Measurements from ENCODE around the gene DLGAP1.

DNA sequence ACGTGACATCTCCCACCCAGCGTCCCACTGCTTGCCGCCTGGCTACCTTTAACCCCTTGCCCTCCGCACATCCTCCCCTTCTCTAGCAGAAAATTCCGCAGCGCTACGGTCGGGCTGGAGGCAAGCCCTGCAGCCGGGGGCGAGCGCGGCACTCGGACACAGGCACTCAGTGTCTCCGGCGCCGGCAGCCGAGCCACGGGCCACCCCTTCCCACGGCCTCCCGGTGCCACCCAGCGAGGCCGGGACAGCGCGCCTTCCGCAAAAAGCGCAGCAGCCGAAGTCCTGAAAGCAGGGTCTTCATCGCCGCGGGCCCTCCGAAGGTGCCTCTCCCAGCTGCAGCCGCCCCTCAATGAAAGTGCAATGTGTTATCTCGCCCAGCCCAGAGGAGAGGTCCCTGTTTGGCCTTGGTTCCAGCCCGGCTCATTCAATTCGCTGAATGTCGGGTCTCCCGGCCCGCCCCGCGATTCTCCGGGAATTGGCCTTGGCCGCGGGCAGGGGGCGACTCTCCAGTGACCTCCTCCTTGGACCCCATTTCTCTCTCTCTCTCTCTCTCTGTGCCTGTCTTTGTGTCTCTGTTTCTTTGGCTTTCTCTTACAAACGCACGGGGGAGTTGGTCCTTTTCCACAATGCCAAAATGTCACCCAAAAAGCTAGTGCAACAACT, 1.1 kb downstream of the DLGAP1 start:
- TF ChIP-seq EZH2phosphoT487 (IDR thresholded peaks at IDR 0.05; ENCODE audit: insufficient read depth, low read depth) (no peak), EZH2 (IDR thresholded peaks at IDR 0.05; ENCODE audit: insufficient read depth, poor library complexity, severe bottlenecking) (no peak)
